HUES48 (cell line): Measurements from ENCODE around the gene ARL5C.
"Not testable (repeated sequence)": the region's sequence is repeated elsewhere in the genome, so short reads cannot be mapped to it uniquely, and the experiment has no call there.

Experiments used
- H3K27ac ChIP-seq: one replicate; pipeline ENCODE4 v1.7.0; 2013; ENCODE audit warnings: low read depth, low read length, inconsistent platforms
- H3K27me3 ChIP-seq: 2 replicates; pipeline ENCODE4 v1.6.1; 2013; ENCODE audit warnings: mild to moderate bottlenecking, low read length; ENCODE audit not compliant: control insufficient read depth, insufficient read depth
- H3K36me3 ChIP-seq: 2 replicates; pipeline ENCODE4 v1.6.1; 2013; ENCODE audit warnings: low read length; ENCODE audit not compliant: control insufficient read depth, insufficient read depth
- H3K4me1 ChIP-seq: 2 replicates; pipeline ENCODE4 v1.6.1; 2013; ENCODE audit warnings: mild to moderate bottlenecking, low read length; ENCODE audit not compliant: control insufficient read depth, insufficient read depth
- H3K4me3 ChIP-seq: 2 replicates; pipeline ENCODE4 v1.5.1; 2013; ENCODE audit warnings: mild to moderate bottlenecking, low read depth, low read length
- H3K9ac ChIP-seq: 2 replicates; pipeline ENCODE4 v1.6.1; 2013; ENCODE audit warnings: mild to moderate bottlenecking, low read depth, low read length, moderate library complexity
- H3K9me3 ChIP-seq: 2 replicates; pipeline ENCODE4 v1.6.1; 2013; ENCODE audit warnings: low read length; ENCODE audit not compliant: control insufficient read depth, insufficient read depth

ARL5C gene

GRCh38 chr17:39139561-39139960, 26.4 kb downstream of the ARL5C start:
- Histone ChIP-seq H3K4me1 (no peaks in the 10 kb centered on the region), H3K27ac (no peak overlapping the region), H3K9me3 (peaks cover 2% of the 10 kb centered on the region; the same call in 1 of the 2 replicates), H3K4me3 (no peak overlapping the region), H3K36me3 (no peaks in the 10 kb centered on the region), H3K27me3 (no peaks in the 10 kb centered on the region), H3K9ac (no peak overlapping the region)

GRCh38 chr17:39139161-39139511, 26.8 kb downstream of the ARL5C start:
- no peaks in the 10 kb centered on the region for H3K36me3 ChIP-seq
- H3K4me3 ChIP-seq, result no peak overlapping the region
- no peak overlapping the region for H3K27ac ChIP-seq
- no peak overlapping the region for H3K9ac ChIP-seq
- H3K4me1 ChIP-seq, result no peaks in the 10 kb centered on the region
- peaks cover 2% of the 10 kb centered on the region; the same call in 1 of the 2 replicates for H3K9me3 ChIP-seq
- H3K27me3 ChIP-seq, result no peaks in the 10 kb centered on the region

- no peaks in the 10 kb centered on the region for H3K36me3 ChIP-seq
- H3K4me3 ChIP-seq, result no peak overlapping the region
- no peaks in the 10 kb centered on the region for H3K4me1 ChIP-seq
- no peak overlapping the region for H3K9ac ChIP-seq
- H3K27me3 ChIP-seq, result no peaks in the 10 kb centered on the region
- H3K27ac ChIP-seq, result no peak overlapping the region
- H3K9me3 ChIP-seq, result peaks cover 2% of the 10 kb centered on the region; the same call in 1 of the 2 replicates
Measured at GRCh38 chr17:39138431-39139160, 27.4 kb downstream of the ARL5C start.

GRCh38 chr17:39134878-39135277, 31.1 kb downstream of the ARL5C start:
- Histone ChIP-seq H3K4me1 (no peaks in the 10 kb centered on the region), H3K4me3 (no peak overlapping the region), H3K36me3 (no peaks in the 10 kb centered on the region), H3K9ac (no peak overlapping the region), H3K9me3 (no peaks in the 10 kb centered on the region), H3K27ac (no peak overlapping the region), H3K27me3 (no peaks in the 10 kb centered on the region)

DNA sequence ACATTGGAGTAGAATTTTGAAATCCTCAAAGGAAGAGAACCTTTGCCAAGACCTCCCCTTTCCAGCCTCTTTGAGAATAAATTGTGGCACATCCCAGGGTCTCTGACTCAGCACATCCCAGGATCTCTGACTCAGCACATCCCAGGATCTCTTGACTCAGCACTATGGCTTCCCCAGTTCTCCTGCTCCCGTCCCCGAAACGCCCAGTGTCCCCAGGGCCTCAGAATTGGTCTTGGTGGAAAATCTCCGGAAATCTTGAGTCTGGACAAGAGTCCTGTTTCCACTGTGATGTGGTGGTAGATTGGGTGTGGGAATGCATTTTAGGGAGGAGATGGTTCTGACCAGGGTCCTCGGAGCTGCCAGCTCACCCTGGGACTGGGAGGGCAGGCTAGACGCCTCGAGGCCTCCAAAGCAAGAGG, 33.8 kb downstream of the ARL5C start:
- Histone ChIP-seq H3K4me3 (no peak overlapping the region), H3K4me1 (no peaks in the 10 kb centered on the region), H3K9ac (no peak overlapping the region), H3K36me3 (no peaks in the 10 kb centered on the region), H3K27me3 (no peaks in the 10 kb centered on the region), H3K27ac (no peak overlapping the region), H3K9me3 (no peaks in the 10 kb centered on the region)

- no peak overlapping the region for H3K9ac ChIP-seq
Measured at GRCh38 chr17:39131616-39132015, 34.3 kb downstream of the ARL5C start.

GRCh38 chr17:39130205-39130604, 35.8 kb downstream of the ARL5C start:
- no peaks in the 10 kb centered on the region for H3K27me3 ChIP-seq
- H3K9me3 ChIP-seq, result no peaks in the 10 kb centered on the region
- no peak overlapping the region for H3K27ac ChIP-seq
- no peaks in the 10 kb centered on the region for H3K4me1 ChIP-seq
- no peaks in the 10 kb centered on the region for H3K36me3 ChIP-seq
- no peak overlapping the region for H3K4me3 ChIP-seq
- H3K9ac ChIP-seq, result no peak overlapping the region

More at GRCh38 chr17:39131616-39132015, 34.3 kb downstream of the ARL5C start:
- Histone ChIP-seq H3K27ac (no peak overlapping the region), H3K27me3 (no peaks in the 10 kb centered on the region), H3K4me3 (no peak overlapping the region), H3K4me1 (no peaks in the 10 kb centered on the region), H3K9me3 (no peaks in the 10 kb centered on the region), H3K36me3 (no peaks in the 10 kb centered on the region)

DNA sequence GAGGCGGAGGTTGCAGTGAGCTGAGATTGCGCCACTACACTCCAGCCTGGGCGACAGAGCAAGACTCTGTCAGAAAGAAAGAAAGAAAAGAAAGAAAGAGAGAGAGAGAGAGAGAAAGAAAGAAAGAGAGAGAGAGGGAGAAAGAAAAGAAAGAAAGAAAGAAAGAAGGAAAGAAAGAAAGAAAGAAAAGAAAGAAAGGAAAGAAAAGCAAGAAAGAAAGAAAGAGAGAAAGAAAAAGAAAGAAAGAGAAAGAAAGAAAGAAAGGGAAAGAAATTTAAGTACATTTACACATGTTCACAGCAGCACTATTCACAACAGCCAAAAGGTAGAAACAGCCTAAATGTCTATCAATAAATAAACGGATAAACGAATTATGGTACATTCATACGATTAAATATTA, 36.4 kb downstream of the ARL5C start:
- not testable (repeated sequence) for H3K36me3 ChIP-seq, H3K9me3 ChIP-seq, H3K27ac ChIP-seq, H3K4me1 ChIP-seq, H3K27me3 ChIP-seq, H3K4me3 ChIP-seq, H3K9ac ChIP-seq

DNA sequence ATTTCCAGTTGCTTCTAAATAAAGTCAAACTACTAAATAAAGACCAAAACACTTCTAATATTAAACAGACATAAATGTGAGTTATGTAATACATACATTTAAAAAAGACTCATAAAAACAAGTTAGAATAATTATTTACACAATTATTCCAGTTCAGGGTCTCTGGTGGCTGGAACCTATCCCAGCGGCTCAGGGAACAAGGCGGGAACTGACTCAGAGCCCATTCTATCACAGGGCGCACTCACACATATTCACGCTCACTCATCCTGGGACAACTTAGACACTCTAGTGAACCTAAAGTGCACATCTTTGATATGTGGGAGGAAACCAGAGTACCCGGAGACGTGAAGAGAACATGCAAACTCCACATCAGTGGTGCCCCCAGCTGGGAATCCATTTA, 39.5 kb downstream of the ARL5C start:
- H3K27ac ChIP-seq, result no peak overlapping the region

DNA sequence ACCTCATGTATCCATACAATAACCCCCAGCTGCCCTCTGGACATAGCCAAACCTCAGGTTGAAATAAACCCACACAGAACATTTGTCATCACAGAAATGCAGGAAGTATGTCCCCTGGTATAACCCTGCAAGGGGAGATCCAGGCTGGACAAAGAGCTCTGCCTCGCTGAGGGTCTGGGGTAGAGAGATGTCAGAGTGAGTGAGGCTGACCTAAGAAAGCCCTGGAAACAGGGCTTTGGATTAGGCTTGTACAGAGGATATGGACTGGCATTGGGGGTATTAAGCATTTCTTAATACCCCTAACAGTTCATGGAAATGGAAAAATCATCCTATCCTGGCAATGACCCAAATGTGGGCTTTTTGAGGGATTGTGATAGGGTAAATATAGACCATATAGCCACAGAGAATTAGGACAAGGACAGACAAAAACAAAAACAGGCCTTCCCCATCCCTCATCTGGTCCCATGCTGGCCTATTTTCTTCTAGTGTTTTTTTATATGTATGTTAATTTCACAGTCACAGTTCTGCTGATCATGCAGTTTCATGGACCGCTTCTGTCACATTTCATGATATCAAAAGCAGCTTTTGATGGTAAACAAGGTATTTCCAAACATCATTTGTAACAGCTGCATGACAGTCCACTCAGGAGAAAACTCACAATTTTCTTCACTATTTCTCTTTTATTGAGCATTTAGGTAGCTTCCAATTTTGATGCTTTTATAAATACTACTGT, 40.7 kb downstream of the ARL5C start:
- no peaks in the 10 kb centered on the region for H3K27me3 ChIP-seq
- no peaks in the 10 kb centered on the region for H3K9me3 ChIP-seq
- no peak overlapping the region for H3K27ac ChIP-seq
- H3K36me3 ChIP-seq, result no peaks in the 10 kb centered on the region
- H3K4me3 ChIP-seq, result no peak overlapping the region
- no peak overlapping the region for H3K9ac ChIP-seq
- no peaks in the 10 kb centered on the region for H3K4me1 ChIP-seq

More for the DNA sequence above, 39.5 kb downstream of the ARL5C start:
- Histone ChIP-seq H3K9ac (no peak overlapping the region), H3K36me3 (no peaks in the 10 kb centered on the region), H3K4me3 (no peak overlapping the region), H3K9me3 (no peaks in the 10 kb centered on the region), H3K27me3 (no peaks in the 10 kb centered on the region), H3K4me1 (no peaks in the 10 kb centered on the region)

DNA sequence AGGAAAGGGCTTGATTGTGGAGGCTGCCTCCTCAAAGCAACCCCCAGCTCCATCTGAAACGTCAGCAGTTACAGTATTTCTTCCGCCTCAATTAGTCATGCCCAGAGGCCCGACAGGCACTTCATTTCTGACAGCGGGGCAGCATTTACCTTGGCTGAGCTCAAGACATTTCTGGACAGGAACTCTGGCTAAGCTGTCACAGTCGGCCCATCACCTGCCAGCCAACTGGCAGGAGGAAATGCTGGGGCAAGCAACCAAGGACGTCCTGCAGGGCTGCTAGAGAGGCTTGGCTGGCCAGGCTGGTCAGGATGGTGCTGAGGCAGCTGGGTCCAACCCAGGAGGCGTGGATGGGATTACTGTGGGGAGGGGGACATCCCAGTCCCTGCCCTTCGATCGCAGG, 42.3 kb downstream of the ARL5C start:
- Histone ChIP-seq H3K4me3 (no peak overlapping the region), H3K36me3 (no peaks in the 10 kb centered on the region), H3K9me3 (no peaks in the 10 kb centered on the region), H3K27me3 (no peaks in the 10 kb centered on the region), H3K4me1 (no peaks in the 10 kb centered on the region), H3K27ac (no peak overlapping the region), H3K9ac (no peak overlapping the region)
